Measurements from ENCODE around the gene WFDC12.

GRCh38 chr20:45157962-45158361 lies 33.7 kb upstream of the WFDC12 start:
- TF ChIP-seq CTCF (IDR thresholded peaks at IDR 0.05; ENCODE audit: low read depth, low read length, poor library complexity, severe bottlenecking), result no peak
- no peak for TF ChIP-seq EZH2phosphoT487 (IDR thresholded peaks at IDR 0.05; ENCODE audit: borderline replicate concordance, low read length)

All from DOHH2 (cell line).